Activated CD8-positive, alpha-beta memory T cell treated with anti-CD3 and anti-CD28 coated beads, Interleukin-2, amount 50 U/mL, for 1 hour (primary cell): ENCODE measurements around the gene FADS1.

ENCODE experiments used
- DNase-seq: peaks from one replicate; pipeline ENCODE4 v3.0.0-alpha.2; 2020; ENCODE audit errors: extremely low read depth

The FADS1 gene

GRCh38 chr11:61827571-61828378, 11.0 kb upstream of the FADS1 start, which contains the start of gene FADS2:
TSS of gene FADS2 (plus strand) at chr11:61828300. CDS start at chr11:61828391, 91 bp downstream.
- peak; percentile 32 for DNase-seq

- no peak for DNase-seq
Measured at GRCh38 chr11:61826930-61827570, 10.2 kb upstream of the FADS1 start.

GRCh38 chr11:61820174-61820573, 3.4 kb upstream of the FADS1 start:
- DNase-seq, result no peak

- DNase-seq, result no peak
Measured at GRCh38 chr11:61817471-61818202, 834 bp upstream of the FADS1 start.

- no peak for DNase-seq
Measured at GRCh38 chr11:61815790-61816735, 740 bp downstream of the FADS1 start.

GRCh38 chr11:61814958-61815789, 1.6 kb downstream of the FADS1 start:
- DNase-seq, result no peak

GRCh38 chr11:61814247-61814957, 2.4 kb downstream of the FADS1 start:
- no peak for DNase-seq

GRCh38 chr11:61812736-61813411, 3.9 kb downstream of the FADS1 start:
- DNase-seq, result no peak

- no peak for DNase-seq
Measured at GRCh38 chr11:61811831-61812230, 5.0 kb downstream of the FADS1 start.

- DNase-seq, result no peak
Measured at GRCh38 chr11:61810671-61811175, 6.1 kb downstream of the FADS1 start.

- no peak for DNase-seq
Measured at GRCh38 chr11:61806785-61807184, 10.0 kb downstream of the FADS1 start.

- DNase-seq, result no peak
Measured at GRCh38 chr11:61805146-61805545, 11.7 kb downstream of the FADS1 start.

GRCh38 chr11:61803889-61804647, 12.7 kb downstream of the FADS1 start:
- DNase-seq, result no peak

- DNase-seq, result no peak
Measured at GRCh38 chr11:61802605-61803004, 14.2 kb downstream of the FADS1 start.

- DNase-seq, result no peak
Measured at GRCh38 chr11:61800331-61801281, 16.2 kb downstream of the FADS1 start.

GRCh38 chr11:61799665-61800284, 17.0 kb downstream of the FADS1 start:
- no peak for DNase-seq
